Middle frontal gyrus (tissue), 1 donor: ENCODE data around the gene LGALS9.
A peak's percentile ranks its signal among the peaks of the same experiment; 100 is the strongest.

Experiments used
- DNase-seq: peaks from one replicate; pipeline ENCODE4 v3.0.0-alpha.2; 2015; ENCODE audit warnings: low spot score; ENCODE audit errors: extremely low spot score

The LGALS9 gene

DNA sequence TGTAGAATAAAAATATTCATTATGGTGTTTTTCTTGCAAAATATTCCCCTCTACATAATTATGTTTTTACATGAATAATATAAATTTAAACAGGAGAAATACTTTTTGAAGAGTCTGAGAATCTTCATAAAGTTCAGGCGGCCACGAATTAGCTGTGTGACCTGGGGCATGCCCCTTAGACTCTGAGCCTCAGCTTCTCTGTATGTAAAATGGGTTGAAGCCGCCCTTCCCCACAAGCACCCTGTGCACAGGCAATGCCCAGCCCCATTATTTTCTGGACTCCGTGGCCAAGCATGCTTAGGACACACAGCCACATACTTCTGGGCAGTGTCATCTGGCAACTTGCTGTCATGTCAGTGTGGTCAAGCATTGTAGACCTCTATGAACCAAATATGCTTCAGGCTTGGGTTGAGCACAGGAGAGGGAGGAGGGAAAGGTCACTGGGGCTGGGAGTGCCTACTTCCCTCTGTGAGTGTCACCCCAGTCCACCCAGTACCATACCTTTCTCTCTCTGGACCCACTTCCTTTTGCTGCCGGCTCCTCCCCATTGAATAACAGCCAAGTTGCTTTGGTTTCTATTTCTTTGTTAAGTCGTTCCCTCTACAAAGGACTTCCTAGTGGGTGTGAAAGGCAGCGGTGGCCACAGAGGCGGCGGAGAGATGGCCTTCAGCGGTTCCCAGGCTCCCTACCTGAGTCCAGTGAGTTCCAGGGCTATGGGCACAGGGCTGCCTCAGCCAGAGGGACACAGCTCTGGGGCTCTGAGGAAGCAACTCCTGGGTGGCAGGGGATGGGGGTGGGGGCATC, at the start of gene LGALS9:
Gene LGALS9 (plus strand): TSS at position 582 of the 804 bp plus-strand sequence. CDS start 78 bp downstream, at position 660.
- no peak for DNase-seq

DNA sequence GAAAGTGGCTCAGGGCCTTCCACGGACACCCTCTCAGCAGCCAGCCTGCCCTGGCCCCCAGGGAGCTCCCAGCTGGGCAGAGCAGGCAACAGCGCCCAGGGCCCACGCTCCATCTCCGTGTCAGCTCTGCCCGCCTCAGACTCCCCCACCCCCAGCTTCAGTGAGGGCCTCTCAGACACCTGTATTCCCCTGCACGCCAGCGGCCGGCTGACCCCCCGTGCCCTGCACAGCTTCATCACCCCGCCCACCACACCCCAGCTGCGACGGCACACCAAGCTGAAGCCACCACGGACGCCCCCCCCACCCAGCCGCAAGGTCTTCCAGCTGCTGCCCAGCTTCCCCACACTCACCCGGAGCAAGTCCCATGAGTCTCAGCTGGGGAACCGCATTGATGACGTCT, 48.3 kb upstream of the LGALS9 start:
- DNase-seq, result no peak

DNA sequence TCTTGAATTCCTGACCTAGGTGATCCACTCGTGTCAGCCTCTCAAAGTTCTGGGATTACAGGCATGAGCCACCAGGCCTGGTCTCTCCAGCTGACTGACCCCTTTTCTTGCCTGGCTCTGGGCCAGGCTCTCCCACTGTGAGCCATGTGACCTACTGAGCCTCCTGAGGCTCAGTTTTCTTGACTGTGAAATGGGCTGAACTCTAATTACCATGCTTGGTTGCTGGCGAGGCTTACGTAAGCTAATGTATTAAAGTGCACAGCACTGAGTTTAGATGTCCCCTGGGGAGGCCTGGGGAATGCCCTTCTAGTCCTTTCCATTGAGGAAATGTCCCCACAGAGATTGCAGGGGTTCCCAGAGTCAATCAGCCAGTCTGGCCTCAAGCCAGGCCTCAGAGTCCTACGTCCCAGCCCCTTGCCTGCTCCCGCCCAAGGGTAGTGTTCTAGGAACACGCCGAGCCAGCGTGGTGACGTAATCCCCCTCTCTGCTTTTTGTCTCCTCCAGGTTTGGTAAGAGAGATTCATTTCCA, 45.8 kb upstream of the LGALS9 start:
- DNase-seq, result no peak

DNA sequence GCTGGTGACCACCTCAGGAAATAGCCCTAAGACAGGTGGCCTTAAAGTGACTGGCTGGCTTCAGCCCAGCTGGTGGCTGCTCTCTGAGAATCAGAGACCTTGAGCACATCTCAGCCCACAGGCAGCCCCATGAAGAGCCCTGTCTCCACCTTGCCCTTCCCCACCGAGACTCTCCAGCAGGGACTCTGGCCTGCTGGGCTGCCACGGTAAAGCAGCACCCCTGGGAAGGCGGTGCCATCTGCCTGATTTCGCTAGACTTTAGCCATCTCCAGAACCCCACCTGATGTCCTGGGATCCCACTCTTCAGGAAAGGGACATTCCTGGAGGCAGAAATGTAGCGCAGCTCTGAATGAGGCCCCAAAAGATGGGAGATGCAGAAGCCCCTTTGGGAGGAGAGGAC, 45.2 kb upstream of the LGALS9 start:
- no peak for DNase-seq

DNA sequence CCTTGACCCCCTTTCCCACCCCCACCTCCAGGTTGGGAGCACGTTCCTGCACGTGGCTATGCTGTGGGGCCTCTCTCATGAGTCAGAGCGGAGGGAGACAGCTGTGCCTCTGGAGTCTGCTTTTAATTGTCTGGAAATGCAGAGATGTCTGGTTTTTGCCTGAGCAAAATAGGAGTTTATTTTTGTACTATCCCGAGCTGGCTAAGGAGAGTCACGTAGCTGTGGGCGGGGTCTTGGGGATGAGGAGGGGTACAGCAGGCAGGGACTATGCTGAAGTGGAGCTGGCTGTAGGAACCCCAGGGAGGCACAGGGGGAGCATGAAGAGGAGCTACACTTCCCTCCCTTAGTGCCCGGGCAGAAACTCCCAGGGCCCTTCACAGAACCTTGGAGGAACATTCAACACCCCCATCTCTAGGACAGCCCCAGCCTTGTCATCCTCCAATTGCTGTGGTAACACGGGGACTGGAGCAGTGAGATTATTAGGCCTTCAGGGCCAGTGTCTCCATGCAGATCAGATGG, 44.7 kb upstream of the LGALS9 start:
- DNase-seq, result no peak

DNA sequence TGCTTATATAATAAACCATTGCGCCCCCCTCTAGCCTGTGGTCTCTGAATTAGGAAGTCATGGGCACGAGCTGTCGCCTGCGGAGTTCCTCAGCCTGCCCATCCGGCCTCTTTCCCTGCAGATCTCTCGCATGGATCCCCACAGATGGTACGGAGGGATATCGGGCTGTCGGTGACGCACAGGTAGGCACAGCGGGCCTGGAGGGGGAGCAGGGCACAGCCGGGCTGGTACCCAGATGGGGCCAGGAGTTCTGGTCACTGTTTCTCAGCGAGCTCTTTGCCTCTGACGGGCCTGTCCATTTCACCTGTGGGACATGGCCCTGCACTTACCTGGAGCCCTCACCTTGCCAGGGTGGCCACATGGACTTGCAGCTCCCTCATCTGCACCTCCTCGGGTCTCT, 42.6 kb upstream of the LGALS9 start:
- no peak for DNase-seq

DNA sequence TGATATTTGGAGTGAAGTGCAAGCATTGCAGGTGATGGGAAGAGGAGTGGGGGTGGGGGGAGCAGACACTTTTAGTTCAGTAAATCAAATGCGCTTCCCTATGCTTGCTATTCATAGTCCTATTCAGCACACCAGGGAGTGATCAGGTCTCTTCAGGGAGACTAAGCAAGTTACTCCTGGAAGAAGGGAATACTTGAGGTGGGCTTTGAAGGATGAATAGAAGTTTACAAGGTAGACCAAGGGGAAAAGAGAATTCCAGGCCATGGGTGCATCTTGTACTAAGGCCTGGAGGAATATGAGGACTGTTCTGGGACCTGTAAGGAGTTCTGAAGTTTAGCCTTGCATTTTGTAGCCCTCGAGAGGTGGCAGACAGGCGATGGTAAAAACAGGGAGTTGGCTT, 40.1 kb upstream of the LGALS9 start:
- no peak for DNase-seq

DNA sequence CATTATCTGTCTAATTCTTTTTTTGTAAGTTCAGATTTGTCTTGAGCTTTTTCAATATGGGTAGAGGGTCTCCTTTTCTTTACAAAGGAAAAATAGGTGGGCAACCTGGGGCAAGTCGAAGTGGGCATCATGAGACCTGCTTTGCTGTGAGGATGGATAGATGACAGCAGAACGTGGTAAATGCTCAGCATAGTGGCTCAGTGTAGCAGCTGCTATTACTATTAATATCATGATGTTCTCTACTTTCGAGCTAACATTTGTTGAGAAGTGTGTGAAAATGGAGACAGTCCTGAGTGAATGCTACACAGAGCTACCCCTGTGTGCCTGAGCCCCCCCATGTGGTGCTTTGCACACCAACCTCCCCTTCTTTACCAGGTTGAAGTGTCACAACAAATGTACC, 39.0 kb upstream of the LGALS9 start:
- DNase-seq, result no peak

DNA sequence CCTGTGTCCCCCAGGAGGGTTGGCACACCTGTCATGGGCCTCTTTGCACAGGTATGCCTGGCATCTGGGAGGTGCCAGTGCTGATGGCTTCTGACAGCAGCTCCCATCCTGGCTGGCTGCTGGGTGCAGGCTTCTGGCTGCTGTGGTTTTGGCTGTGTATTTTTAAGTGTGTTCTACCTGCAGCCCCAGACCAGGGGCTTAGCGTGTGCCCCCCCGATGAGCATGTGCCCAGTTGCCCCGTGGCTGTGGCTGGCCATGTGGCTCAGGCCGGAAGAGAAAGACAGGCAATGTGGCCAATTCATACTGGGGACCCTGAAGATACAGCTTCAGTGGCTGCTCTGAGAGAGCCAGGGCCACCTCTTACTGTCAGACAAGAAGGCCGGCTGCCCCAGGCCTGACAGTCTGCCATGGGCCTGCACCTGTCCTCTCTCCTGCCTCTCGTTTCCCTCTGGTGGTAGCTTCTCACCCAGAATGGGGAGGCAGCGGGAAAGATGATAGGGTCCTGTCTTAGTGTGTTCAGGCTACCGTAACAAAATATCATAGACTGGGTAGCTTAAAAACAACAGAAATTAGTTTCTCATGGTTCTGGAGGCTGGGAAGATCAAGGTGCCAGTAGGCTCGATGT, 37.6 kb upstream of the LGALS9 start:
- DNase-seq, result no peak

DNA sequence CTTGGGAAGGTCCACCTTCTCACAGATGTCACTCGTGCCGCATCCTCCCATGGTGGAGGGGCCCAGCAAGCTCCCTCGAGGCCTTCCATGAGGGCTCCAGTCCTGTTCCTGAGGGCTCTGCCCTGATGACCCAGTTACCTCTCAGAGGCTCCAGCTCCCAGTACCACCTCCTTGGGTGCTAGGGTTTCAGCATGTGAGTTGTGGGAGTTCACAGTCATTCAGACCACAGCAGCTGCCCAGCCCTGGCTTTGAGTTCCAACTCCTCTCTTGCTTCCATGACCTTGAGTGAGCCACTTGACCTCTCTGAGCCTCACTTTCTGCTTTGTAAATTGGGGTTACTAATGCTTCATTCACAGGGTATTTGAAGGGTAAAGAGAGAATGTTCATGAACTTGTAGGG, 37.1 kb upstream of the LGALS9 start:
- no peak for DNase-seq

DNA sequence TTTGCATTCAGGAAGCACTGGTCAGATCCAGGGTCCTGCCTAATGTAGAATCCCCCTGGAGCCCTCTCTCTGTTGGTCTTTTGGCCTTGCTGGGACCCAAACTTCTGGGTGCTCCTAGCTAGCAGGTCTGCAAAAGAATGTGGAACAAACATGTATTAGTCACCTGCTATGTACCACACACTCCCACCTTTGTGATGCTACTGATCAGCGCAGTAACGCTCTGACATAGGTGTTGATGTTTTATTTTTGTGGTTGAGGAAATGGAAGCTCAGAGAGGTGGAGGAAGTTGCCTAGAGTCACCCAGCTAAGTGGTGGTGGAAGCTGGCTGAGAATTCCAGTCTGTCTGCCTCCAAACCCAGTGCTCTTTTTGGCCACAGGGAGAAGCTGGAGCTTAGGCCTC, 35.8 kb upstream of the LGALS9 start:
- no peak for DNase-seq

DNA sequence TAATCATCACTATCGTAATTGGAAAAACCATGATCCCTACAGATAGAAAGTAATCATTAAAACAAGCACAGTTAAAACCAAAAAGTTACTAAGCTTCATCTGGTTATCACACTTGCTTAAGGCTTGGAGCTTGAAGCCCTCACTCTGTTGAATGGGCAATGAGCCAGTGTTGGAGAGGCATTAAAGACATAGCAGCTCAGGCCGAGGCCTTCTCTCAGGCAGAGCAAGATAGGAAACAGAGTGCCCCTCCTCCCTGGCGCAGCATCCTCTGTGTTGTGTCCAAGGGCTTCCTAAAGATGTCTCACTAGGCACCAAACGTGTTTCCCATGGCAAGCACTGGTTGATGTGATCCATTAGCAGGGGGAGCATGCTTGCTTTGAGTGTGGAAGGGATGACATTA, 34.9 kb upstream of the LGALS9 start:
- DNase-seq, result no peak

DNA sequence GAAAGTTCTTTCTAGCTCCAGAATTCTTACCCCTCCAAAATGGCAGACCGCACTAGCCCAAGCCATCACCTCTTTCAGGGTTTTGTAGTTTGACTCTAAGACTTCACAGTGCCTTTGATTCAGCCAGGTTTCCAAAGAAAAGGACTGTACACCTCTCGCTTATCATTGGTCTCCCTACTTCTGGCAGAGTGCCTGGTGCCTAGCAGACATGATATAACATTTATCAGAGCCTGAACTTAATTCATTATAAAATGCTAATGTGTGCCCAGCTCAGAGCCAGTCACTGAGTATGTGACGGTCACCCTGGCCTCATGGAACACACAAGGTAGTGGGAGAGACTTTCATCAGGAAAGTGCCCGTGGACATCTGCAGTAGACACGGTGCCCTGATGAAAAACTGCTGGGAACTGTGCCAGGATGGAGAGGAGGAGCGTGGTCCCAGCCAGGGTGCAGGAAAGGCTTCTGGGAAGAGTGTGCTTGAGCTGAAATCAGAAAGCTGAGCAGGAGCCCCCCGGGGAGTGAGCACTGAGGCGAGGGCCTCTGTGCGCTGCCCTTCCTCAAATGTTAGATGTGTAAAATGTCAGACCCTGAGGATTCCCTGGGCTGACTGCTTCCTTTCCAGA, 34.3 kb upstream of the LGALS9 start:
- DNase-seq, result no peak

DNA sequence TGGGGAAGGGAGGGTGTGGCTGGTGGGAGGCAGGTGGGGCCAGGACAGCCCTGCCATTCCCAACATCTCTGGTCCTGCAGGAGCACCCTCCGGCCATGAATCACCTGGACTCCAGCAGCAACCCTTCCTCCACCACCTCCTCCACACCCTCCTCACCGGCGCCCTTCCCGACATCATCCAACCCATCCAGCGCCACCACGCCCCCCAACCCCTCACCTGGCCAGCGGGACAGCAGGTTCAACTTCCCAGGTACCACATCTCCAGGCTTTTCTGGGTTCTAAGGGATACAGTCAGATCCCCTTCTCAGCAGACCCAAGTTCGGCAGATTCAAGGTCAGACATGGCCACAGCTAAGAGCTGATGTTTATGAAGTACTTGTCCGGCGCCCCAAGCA, 33.8 kb upstream of the LGALS9 start:
- DNase-seq, result no peak

DNA sequence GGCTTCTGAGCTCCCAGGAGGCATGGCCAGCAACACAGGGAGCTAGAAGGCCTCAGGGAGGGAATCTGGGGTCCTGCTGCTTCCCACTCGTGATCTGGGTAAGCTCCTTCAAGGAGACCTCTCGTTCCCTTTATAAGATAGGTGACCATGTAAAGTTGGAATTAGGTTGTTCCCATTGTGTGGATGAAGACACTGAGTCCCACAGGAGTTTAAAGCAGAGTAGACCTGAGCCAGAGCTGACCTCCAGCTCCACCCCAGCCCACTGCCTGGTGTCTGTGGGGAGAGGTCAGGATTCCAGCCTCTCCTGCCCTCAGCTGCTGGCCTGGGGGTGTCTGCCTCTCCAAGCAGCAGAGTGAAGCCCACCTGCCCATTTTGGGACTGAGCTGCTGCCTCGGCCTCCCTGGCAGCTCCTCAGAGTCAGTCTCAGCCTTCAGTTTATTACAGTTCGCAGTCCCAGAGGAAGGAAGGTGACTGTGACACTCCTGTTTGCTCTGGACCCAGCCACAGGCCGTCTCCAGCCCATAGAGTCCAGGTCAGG, 33.1 kb upstream of the LGALS9 start:
- DNase-seq, result no peak

DNA sequence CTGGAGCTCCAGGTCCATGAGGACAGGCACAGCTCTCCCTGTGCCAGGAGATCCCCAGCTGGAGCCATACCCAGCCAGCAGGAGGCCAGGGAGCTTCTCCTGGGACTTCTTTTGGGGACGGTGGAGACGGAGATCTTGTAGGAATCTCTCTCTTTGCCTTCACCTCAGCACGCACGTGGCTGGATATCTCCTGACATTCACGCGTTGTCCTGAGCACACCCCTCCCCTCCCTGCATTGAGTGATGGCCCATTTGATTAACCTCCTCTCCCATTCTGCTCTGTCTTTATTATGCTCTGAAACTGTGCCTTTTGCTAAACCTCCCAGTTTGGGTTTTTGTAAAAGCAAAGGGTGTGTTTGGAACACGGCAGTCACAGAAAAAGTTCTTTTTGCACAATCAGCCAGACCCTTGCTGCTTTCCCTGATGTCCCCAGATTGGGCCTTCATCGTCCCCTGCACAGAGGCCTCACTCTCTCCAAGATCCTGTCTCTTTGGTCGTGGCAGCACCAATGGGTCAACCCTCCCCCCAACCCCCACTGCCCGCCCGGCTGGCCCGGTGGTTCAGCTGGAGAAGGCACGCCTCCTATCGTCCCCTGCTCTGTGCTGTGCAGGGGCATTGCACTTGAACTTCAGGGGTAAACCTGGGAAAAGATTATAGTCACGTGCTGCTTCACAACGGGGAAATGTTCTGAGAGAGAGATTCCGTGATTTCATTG, 32.5 kb upstream of the LGALS9 start:
- no peak for DNase-seq

DNA sequence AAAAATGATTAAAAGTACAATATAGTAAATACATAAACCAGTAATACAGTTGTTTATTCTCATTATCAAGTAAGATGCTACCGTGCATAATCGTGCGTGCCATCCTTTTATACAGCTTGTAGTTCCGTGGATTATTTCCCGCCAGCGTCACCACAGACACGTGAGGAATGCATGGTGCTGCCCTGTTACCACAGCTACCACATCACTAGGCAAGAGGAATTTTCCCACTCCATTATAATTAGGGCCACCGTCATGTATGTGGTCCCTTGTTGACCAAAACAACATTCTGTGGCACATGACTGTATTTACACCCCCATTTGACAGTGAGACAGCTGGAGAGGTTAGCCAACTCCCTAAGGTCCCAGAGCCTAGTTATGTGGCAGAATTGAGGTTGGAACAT, 30.5 kb upstream of the LGALS9 start:
- no peak for DNase-seq

DNA sequence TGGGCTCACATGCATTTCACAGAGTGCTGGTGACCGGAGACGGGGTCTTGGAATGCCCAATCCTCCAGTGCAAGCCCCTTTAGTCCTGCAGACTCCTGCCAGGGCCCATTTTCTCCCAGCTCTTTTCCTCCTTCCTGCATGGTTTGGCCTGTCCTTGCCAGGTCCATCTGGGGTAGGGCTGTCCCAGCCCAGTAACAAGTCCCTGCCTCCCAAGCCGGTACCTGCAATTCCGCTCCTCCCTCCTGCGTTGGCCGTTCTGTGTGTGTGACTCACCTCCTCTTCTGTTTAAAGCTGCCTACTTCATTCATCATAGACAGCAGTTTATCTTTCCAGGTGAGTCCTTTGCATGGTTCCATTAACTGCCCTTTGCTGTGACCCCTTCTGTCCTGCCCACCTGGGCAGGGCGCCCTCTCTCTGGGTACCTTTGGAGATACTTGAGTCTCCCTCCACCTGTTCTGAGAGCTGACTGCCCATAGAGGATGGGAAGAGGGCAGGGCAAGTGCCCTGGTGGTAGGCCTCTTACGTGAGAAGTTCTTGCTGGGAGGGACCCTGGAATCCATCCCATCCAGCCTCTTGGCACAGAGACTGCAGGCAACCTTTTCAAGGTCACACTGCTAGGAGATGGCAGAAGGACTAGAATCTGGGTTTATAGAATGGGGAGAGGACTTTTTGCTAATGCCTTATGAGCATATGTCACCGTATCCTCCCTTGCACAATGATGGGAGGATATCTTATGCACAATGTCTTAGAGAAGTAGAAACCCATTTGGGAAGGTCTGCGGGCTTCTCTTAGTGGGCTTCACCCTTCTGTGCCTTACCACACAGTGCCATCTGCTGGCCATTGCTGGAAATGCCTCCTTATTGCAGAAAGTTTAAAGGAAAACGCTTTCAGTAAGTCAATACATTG, 29.7 kb upstream of the LGALS9 start:
- DNase-seq, result peak; percentile 78

DNA sequence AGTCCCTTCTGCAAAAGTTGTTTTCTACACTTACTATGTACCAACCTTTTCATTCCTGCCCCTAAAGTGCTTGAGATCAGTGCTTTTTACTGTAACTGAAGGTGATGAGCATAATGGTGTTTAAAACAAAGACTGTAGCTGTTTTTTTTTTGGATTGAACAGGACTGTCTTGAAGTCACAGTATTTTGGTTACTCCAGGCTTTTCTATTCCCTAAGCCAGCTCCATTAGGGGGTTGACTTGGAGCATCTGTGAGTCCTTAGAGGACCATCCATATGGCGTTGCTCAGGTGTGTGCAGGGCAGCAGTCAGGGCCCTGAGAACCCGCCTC, 29.0 kb upstream of the LGALS9 start:
- DNase-seq, result no peak

DNA sequence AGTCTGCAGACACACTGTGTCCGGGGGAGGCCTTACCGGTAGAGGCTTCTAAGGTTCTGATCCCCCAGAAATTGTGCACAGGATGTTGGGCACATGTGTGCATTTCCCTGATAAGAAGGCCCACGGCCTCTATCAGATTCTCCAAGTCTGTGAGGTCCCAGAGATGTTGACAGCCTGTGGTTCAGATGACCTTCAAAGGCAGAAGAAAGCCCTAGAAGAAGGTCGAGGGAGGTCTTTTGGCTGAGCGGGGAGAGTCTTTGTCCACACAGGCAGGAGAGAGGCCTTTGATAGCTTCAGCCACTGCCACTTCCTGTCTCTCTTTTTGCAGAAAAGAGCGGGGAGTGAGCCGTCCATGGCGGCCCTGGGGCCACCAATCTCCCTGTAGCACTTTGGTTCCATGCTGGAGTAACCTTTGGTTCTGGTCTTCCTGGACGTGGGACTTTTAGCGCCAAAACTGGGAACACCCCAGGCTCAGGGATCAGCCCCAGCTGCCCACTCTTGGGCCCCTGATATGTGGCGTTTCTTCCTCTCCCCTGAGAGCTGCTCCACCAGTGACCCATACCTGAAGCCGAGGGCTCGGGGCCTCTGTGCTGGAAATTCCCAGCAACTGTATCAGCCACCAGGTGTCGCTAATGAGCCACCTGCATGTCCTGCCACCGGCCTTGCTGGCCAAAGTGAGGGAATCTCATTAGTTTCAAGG, 28.1 kb upstream of the LGALS9 start:
- DNase-seq, result peak; percentile 50
